GM19025 (cell line): ENCODE results near the gene ESYT2.

Experiments
- ATAC-seq: cut with Tn5 transposase; IDR thresholded peaks from one replicate; pipeline ENCODE4 v1.9.1; 2021; ENCODE audit warnings: mild to moderate bottlenecking, low read depth, moderate library complexity; ENCODE audit not compliant: unreplicated experiment

The ESYT2 gene

GRCh38 chr7:158747408-158747807, 81.9 kb downstream of the ESYT2 start:
- ATAC-seq = no peak

- ATAC-seq = no peak
Measured at GRCh38 chr7:158746957-158747356, 82.4 kb downstream of the ESYT2 start.

- ATAC-seq = no peak
Measured at GRCh38 chr7:158745057-158745715, 84.1 kb downstream of the ESYT2 start.

GRCh38 chr7:158744070-158744469, 85.2 kb downstream of the ESYT2 start:
- no peak for ATAC-seq

- ATAC-seq = no peak
Measured at GRCh38 chr7:158743219-158743618, 86.1 kb downstream of the ESYT2 start.

GRCh38 chr7:158742065-158742821, 87.1 kb downstream of the ESYT2 start:
- no peak for ATAC-seq

- no peak for ATAC-seq
Measured at GRCh38 chr7:158741294-158741666, 88.0 kb downstream of the ESYT2 start.

DNA sequence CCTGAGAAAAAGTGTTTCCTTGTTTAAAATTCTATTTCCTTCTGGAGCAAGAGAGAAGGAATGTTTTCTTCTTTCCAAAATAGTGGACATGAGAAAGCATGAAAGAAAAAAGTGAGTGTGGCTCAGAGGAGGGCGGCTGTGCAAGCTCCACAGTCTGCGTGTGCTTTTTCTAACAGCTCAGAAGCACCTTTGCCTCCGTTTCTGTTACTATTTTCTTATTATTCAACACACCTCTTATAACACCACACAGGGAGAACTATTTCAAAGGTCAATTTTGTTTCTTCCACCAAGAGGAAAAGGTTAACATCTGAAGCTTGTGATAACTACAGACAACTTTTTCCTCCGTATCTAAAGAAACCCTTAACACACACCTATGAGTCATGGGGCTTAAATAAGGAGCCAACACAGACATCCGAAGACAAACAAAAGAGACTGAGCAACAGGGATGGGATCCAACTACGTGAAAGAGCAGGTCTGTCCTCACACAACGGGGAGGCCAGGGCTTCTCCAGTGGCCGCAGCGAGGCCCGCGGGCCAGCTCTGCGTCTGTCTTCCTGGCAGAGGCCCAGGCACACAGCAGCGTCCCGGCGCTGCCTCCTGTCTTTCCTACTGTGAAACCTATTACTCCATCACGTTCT, 88.5 kb downstream of the ESYT2 start:
- no peak for ATAC-seq

GRCh38 chr7:158740013-158740656, 89.2 kb downstream of the ESYT2 start:
- ATAC-seq = no peak

- no peak for ATAC-seq
Measured at GRCh38 chr7:158738841-158739240, 90.5 kb downstream of the ESYT2 start.

- no peak for ATAC-seq
Measured at GRCh38 chr7:158737064-158737695, 92.1 kb downstream of the ESYT2 start.

- ATAC-seq = no peak
Measured at GRCh38 chr7:158735935-158736334, 93.4 kb downstream of the ESYT2 start.

GRCh38 chr7:158734861-158735260, 94.4 kb downstream of the ESYT2 start:
- ATAC-seq = no peak

DNA sequence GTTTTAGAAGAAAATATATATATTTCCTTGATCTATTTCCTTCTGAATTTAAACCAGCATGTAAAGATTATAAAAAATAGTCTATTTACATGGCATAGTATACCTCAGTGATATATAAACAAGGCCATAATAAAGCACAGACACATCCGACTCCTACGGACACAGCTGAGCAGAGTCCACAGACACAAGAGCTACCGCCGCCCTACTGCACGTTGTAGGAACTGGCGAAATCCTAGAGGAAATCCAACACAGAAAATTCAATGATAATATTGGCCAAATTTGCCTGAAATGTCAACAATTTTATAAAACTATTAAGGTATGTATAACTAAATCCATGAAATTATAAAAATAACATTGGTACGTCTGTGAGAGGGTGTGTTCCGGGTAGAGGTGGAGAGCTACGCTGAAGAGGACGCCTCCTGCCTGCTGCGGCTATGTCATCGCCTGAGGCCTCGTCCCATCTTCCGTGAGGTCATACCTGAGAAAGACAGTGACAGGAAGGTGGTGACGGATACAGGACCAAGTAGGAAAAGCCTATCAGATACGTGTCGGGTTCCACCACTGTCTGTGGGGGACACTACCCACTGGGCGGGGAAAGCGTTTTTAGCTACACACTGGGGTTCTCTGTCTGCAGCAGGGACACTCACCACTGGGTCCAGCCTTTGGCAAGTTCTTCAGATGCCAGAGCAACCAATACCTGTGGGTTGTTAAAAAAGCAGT, 95.4 kb downstream of the ESYT2 start:
- no peak for ATAC-seq

- no peak for ATAC-seq
Measured at GRCh38 chr7:158733220-158733519, 96.1 kb downstream of the ESYT2 start.

- ATAC-seq = no peak
Measured at GRCh38 chr7:158732494-158733219, 96.7 kb downstream of the ESYT2 start.

GRCh38 chr7:158731761-158732160, 97.5 kb downstream of the ESYT2 start:
- ATAC-seq = no peak

DNA sequence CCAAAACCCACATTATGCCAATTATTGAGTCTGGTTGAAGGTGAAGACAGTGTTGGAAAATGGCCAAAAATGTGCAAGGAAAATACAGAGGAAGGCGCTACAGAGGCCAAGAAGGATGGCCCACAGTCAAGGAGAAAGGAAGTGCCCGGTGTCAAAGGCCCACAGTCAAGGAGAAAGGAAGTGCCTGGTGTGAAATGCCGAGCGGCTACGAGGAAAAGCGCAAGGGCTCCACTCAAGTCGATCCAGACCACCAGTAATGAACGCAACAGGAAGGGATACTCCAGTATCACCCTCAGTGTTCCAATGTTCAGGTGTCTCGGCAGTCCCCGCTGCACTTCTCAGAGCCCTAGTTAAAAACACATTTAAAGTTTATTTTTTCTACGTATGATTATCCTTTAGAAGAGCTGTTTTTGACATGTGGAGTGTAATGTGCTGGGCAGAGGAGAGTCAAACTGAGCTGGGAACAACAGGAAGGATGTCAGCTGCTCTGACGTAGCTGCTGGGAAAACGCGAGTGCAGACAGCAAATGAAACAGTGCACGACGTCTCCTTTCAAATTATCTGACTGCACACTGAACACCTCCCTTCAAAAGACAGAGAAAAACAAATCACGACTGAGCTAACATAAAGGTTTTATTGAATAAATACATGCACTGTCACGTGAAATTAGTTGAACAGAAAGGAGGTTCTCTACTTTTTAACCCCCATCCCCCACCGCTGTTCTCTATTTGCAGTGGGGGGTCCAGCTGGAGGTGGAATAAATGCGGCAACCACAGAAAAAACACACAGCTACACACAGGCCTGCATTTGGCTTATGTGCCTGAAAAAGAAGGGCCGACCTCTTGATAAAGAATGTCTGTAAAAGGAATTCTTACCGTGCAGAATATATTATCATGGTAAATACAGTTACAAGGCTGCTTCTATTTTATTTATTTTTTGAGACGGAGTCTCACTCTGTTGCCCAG, 98.6 kb downstream of the ESYT2 start:
- ATAC-seq = no peak
